ENCODE results near the gene TPH1.
"Not testable (repeated sequence)": the region's sequence is repeated elsewhere in the genome, so short reads cannot be mapped to it uniquely, and the experiment has no call there.

Gene TPH1

DNA sequence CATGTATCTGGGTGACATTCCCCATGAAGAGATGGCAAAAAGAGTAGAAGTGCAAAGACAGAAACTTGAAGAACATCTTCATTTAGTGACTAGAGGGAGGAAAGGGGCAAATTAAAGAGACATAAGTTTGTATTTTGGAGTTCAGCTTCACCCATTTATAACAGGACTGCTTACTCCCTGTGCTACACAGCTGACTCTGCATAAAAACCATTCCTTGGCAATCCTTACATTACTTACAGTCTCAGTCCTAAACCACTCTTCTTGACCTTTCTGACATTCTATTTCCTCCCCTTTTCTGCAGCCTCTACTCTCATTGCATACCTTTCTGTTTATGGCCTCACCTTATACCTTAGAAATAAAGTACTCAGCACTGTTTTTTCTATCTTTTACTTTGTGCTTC, 26.4 kb downstream of the TPH1 start:
- DNase-seq = no peak

DNA sequence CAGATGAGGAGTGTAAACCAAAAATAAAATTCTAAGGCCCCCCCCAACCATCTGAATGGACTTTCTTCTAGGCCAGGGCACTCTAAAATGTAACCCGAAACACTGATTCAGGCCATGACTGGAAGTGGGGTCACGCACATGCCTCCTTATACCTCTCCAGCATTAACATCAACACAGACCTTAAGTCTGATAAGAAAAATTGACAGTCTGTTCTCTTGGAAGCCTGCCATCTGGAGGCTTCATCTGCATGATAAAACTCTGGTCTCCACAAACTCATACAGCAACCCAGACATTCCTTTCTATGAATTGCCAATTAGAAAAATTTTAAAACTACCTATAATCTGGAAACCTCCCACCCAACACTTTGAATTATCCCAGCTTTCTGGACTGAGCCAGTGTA, 29.3 kb downstream of the TPH1 start:
- DNase-seq = no peak

DNA sequence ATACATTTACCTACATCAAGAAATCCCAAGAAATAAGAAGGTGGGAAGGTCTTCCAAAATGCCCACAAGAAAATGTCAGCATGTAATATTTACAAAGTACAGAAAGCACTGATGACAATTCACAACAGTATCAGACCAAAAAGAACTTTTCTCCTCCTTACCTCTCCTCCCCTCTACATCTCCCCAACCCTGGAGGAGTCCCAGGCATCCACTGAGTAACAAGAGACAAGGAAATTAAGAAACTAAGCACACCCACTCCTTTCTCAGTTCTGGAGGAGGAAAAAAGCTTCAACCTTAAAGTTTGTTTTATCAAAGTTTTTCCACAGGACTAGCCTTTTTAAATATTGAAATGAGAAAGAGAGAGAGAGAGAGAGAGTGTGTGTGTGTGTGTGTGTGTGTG, 31.2 kb downstream of the TPH1 start:
- DNase-seq = no peak

DNA sequence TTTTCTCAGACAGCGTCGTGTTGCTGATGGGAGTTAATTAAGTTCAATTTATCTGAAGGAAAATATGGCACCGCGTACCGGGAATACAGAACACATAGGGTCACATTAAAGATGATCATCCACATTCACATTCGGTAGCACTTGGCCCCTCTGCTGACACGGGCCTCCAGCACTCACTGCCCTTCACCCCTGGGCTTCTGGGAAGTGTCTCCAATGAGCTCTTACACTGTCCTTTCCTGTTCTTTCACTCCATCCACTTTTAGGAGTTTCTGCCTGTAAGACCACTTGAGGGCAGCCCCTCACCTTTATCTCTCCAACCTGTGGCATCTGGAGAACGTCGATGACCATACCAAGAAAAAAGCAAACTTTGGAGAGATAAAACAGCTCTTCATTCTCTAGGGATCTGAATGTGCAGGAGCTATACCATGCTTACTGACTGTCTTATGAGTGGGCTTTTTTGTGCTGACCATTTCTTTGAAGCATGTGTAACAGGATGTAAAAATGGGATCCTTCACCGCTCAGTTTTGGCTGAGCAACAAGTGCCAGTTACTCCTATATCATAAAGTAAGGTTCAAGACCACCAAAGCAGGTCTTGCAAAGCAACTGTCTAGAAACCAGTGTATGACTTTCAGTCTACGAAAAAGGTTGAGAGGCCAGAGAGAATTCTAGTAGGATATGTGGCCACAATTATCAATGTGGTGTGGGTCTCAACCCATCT, 32.1 kb downstream of the TPH1 start:
- DNase-seq = no peak

DNA sequence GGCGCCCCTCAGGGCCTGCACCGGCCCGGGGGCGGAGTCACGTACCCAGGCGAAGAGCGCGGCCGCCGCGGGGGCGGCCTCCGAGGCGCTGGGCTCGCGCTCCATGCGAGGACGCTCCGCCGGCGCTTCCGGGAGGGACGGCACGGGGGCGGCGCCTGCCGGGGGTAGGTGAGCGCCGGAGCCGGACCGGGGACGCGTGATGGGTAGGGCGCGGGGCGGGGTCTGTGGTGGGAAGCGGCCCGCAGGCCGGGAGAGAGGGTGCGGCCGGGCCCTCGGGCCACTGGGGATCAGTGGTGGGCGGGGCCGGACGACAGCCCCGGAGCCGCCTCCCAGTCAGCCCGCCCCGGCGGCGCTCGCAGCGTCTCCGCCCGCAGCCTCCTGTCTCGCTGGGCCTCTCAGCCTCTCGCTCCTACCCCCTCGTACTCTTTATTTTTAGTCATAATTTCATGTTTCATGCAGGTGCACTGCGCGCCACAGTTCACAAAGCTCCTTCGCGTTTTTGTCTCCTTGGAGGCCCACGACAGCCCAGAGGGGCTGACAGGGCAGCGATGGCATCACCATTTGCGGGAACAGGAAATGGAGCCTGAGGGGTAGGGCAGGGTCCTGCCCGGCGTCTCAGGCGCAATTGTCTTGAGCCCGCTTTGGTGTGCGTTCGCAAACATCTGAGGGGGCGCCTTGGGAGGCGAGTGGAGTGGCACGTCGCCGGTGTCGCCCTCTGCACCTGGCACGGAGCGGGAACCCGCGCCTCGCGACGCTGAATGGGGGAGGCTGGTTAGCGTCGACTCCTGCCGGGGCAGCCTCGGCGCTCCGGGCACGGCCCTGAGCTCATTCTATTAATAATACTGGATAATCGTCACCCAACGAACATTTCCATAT, 32.9 kb downstream of the TPH1 start, which contains the start of gene SERGEF:
Gene SERGEF (minus strand): TSS at position 142 of the 876 bp plus-strand sequence. CDS start 37 bp downstream, at position 105.
- peak; percentile 95 for DNase-seq

DNA sequence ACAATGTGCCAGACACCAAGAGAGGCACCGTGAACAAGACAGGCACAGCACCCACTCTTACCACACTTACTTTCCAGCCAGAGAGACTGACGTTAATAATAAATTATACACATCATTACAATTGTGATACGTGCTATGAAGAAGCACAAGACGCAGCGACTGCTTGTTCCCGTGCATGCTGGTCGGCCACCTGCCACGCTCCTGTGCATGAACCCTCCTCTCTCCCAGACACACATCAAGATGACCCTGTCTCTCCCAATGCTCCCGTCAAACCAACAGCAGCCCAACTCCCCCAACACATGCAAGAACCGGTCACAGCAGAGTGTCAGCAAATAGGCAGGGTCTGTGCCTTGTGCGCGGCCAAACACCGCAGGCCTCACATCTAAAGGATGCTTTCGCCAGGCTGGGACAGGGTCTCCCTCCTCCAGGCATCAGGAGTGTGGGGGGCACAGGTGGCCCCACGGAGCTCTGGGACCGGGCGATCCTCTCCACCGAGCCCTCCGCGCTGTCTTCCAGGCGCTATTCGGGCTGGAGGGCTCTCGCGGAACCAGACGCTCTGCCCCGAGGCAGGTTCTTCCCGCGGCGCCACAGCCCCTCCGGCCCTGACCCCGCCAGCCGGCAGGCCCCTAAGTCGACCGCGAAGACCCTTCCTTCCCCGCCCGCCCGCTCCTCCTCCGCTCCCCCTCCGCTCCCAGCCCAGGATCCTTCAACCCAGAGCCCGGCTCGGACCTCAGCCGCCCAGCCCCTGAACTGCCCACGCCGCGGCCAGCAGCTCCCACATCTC, 33.8 kb downstream of the TPH1 start:
- no peak for DNase-seq

DNA sequence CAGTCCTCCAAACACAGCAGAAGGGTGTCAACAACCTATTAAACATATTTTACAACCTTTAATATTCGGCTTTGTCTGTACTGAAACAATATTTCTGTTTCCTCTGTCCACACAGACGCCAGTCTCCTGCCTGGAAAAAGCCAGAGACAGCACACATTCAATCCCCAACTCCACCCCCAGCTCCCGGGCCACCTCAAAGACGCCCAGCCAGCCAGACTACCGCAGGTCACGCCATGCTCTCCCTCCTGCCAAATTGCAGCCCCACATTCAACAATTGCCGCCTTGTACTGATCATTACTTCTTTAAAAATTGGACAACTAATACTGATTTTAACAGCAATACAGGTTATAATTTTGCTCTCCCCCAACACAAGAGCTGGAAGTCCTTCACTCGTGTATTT, 34.4 kb downstream of the TPH1 start:
- no peak for DNase-seq

DNA sequence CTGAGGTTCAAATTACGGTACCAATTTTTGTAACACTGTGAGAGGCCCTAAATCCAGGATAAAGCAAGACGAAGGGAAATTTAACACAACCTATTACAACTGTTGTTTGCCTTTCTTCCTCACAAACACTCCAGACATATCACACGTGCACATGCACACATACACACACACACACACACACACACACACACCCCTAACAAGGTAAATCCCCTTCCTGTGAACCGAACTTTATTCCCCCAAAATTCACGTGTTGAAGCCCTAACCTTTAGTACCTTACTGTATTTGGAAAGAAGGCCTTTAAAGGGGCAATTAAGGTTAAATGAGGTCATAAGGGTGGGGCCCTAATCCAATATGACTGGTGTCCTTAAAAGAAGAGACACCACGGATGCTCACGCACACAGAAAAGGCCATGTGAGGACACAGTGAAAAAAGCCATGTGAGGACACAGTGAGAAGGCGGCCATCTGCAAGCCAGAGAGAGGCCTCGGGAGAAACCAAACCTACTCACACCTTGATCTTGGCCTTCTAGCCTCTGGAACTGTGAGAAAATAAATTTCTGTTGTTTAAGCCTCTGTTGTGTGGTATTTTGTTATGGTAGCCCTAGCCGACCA, 35.0 kb downstream of the TPH1 start:
- no peak for DNase-seq

DNA sequence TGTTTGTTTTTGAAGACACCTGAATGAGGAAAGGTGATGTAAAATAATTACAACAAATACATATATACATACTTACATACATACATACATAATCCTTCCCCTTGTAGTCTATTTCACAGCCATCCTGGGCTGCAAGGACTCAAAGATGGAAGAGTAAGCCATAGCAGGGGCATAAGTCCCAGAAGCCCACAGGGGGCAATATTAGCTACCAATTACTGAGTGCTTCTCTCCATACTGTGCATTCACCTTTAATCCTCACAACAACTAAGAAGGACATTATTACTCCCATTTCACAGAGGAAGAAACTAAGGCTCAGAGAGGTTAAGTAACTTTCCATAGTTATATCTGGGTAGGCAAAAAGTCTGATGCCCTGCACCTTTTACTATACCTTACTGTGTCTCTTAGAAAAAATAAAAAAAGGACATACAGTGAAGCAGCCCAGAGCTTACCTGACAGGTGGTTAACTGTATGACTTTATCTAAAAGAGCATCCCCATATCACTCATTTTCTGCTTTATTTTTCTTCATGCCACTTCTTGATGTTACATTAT, 35.9 kb downstream of the TPH1 start:
- DNase-seq = no peak

DNA sequence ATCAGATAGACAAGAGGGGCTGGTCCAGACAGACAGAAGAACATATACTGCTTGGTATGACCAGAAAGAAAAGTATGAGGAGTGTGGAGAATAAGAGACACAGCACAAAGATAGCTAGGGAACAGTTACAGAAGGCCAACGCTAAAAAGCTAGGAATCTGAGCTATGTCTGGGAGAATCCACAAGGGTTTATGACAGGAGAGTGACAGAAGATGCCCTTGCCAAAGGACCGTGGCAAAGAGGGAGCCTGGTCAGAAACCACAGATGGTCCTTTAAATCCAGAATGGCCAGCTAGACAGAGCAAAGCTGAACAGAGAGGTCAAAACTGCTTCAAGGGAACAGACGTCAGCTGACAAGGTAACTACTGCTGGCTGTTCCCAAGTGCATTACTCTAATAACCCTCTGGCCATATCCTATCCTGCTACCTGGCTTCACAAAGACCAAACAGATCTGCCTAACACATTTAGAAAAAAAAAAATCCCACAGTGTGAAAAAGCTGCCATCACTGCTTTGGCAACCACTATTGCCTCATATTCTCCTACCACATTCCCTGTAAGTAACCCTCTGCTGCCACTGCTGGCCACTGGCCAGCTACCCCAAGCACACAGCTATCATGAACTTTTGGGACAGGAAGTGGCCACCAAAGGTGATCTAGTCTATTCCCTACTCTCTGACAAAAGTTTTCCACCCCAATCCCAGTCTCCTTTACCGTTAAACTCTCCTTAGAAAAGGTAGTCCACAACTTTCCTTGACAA, 40.5 kb downstream of the TPH1 start:
- DNase-seq = no peak

DNA sequence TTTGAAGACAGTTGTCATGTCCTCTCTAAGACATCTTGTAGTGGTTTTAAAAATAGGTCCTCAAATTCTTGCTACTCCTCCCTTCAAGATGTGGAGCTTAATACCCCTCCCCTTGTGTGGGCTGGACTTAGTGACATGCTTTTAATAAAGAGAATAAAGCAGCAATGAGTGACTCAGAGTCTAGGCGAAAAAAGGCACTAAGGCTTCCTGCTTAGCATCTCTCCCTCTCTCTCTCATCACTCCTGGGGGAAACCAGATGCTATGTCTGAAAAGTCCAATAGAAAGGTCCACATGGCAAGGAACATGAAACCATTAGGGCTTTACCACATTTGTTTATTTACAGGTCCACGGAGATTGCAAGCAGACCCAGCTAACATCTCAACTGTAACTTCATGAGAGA, 44.9 kb downstream of the TPH1 start:
- no peak for DNase-seq

DNA sequence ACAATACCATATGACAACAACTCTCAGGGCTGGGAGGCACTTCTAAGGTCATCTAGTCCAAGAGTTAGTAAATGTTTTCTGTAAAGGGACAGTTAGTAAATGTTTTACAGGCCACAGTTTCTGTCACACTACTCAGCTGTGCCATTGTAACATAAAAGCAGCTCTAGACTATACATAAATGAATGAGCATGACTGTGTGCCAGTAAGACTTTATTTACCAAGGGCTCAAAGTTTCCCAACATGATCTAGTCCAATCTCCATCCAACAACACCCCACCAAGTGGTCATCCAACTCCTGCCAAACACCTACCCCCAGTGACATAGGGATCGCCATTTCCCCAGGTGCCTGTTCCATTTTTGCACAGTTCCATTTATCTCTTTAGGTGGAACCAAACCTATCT, 45.3 kb downstream of the TPH1 start:
- no peak for DNase-seq

DNA sequence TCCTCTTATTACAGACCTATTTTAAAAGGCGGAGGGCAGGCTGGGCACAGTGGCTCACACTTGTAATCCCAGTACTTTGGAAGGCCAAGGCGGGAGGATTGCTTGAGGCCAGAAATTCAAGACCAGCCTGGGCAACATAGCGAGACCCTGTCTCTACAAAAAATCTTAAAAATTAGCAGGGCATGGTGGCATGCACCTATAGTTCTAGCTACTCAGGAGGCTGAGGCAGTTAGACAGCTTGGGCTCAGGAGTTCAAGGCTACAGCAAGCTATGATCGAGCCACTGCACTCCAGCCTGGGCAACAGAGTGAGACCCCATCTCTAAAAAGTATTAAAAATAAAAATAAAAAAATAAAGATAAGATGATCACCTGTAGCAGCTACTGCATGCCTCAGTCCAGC, 45.9 kb downstream of the TPH1 start:
- DNase-seq = not testable (repeated sequence)
